NB4 (cell line): ENCODE measurements around the gene ADARB2.

Experiments used
- DNase-seq: peaks from one replicate; pipeline ENCODE4 v3.0.0; 2010; ENCODE audit warnings: low read depth
- H3K4me3 ChIP-seq: one replicate; pipeline ENCODE4 v1.5.1; 2011; ENCODE audit warnings: mild to moderate bottlenecking, low read depth, low read length, moderate library complexity
- MYC ChIP-seq: IDR thresholded peaks from 2 replicates; pipeline ENCODE4 v1.6.1; 2011; ENCODE audit warnings: low read depth, low read length
- POLR2A ChIP-seq: IDR thresholded peaks from 2 replicates; pipeline ENCODE4 v1.6.1; 2011; ENCODE audit warnings: mild to moderate bottlenecking; ENCODE audit not compliant: insufficient read length; ENCODE audit errors: extremely low read depth
- TF ChIP-seq, protein P1 (sequence below): IDR thresholded peaks from one replicate; pipeline ENCODE4 v1.5.1; 2012; ENCODE audit warnings: low read depth, low read length
- TF ChIP-seq, protein P2 (sequence below): IDR thresholded peaks from 2 replicates; pipeline ENCODE4 v1.6.1; 2011; ENCODE audit warnings: low read depth, low read length

ADARB2 gene

DNA sequence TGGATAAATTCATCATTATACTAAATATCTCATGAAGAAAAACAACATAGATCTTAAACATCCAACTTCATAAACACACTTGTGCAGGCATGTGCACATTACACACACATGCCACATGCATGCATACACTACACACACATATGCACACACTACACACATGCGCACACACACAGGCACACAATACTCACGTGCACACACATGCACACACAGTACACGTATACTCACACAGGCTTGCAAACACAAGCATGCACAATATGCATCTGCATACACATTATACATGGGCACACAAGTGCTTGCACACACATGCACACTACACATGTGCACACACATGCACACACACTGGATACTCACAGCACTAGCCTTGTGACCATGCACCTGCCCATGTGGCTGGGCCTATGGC lies 105.2 kb downstream of the ADARB2 start:
- H3K4me3 ChIP-seq: no peak overlapping the region
- no peak for DNase-seq
- no peak for TF ChIP-seq POLR2A
- no peak for TF ChIP-seq MYC
- TF ChIP-seq, protein P1, sequence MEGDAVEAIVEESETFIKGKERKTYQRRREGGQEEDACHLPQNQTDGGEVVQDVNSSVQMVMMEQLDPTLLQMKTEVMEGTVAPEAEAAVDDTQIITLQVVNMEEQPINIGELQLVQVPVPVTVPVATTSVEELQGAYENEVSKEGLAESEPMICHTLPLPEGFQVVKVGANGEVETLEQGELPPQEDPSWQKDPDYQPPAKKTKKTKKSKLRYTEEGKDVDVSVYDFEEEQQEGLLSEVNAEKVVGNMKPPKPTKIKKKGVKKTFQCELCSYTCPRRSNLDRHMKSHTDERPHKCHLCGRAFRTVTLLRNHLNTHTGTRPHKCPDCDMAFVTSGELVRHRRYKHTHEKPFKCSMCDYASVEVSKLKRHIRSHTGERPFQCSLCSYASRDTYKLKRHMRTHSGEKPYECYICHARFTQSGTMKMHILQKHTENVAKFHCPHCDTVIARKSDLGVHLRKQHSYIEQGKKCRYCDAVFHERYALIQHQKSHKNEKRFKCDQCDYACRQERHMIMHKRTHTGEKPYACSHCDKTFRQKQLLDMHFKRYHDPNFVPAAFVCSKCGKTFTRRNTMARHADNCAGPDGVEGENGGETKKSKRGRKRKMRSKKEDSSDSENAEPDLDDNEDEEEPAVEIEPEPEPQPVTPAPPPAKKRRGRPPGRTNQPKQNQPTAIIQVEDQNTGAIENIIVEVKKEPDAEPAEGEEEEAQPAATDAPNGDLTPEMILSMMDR: no peak
- TF ChIP-seq, protein P2, sequence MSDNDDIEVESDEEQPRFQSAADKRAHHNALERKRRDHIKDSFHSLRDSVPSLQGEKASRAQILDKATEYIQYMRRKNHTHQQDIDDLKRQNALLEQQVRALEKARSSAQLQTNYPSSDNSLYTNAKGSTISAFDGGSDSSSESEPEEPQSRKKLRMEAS: no peak

DNA sequence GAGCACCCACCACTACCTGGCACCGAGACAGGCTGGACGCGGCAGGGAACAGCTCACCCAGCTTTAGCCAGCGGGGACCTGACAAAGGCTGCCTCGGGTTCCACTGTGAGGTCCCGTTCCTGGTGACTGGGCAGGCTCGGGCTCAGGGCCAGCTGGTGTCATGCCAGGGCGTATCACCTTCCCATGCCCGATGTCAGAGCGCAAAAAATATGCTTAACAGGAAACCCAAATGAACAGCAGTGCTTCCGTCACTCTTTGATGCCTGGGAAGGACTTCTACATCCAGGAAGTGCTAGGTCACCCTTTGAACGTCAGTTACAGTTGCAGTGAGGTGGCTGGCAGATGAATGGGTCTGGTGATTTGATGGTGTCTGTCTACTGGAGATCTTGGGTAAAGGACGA lies 106.0 kb downstream of the ADARB2 start:
- no peak for DNase-seq
- H3K4me3 ChIP-seq: no peak overlapping the region
- TF ChIP-seq, protein P1: no peak
- no peak for TF ChIP-seq MYC
- TF ChIP-seq, protein P2: no peak
- TF ChIP-seq POLR2A: no peak

DNA sequence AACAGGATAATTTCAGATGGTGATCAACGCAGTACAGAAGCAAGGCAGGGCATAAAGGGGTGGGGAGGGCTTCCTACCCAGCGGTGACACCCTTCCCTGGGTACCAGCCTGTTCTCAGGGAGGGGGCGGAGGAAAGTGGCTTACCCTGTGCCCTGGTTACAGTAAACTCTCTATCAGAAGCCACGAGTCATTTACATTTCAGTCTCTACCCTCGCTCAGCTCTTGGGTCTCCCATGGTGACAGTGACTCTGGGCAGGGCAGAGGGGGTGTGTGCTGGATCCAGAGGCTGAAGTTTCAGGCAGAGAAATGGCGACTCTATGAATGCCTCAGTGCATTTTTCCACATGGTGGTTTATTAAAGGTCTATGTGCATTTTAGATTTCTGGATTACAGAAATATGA lies 107.0 kb downstream of the ADARB2 start:
- DNase-seq: no peak
- no peak overlapping the region for H3K4me3 ChIP-seq
- TF ChIP-seq MYC: no peak
- TF ChIP-seq POLR2A: no peak
- TF ChIP-seq, protein P2: no peak
- TF ChIP-seq, protein P1: no peak

DNA sequence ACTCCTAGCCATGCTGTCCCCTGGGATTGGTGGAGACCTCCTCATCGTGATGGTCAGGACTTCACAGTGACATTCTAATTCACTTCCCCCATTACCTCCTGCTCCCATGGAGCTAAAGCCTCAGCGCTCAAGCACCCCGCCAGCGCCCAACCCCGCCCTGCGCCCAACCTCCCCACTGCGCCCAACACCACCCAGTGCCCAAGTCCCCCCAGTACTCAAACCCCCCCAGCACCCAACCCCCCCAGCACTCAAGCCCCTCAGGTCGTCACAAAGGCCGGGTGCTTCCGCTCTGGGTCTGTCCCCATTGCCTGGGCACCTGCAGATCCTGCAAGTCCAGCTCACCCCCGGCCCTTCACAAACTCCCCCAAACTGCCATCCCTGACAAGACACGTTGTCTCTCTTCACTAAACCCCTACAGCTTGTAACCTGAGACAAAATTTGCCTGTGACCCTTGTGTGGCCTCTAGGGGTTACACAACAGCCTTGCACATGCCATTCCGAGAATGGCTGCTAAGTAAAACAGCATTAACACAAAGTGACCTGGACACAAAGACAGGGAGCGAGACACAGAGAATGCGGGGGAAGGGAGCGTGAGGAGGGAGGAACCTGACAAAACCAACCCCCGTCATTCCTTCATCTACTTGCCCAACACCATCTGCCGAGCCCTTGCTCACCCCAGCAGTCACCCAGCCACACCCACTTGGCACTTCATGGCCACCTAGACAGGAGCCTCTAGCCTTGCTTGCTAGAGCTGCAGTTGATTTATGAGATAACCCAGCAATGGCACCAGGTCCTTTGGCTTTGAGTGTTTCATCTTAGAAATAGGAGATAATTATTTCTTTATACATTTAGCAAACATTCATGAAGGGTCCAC lies 107.8 kb downstream of the ADARB2 start:
- TF ChIP-seq, protein P1: no peak
- TF ChIP-seq, protein P2: no peak
- TF ChIP-seq MYC: no peak
- no peak for TF ChIP-seq POLR2A
- no peak overlapping the region for H3K4me3 ChIP-seq
- DNase-seq: no peak

DNA sequence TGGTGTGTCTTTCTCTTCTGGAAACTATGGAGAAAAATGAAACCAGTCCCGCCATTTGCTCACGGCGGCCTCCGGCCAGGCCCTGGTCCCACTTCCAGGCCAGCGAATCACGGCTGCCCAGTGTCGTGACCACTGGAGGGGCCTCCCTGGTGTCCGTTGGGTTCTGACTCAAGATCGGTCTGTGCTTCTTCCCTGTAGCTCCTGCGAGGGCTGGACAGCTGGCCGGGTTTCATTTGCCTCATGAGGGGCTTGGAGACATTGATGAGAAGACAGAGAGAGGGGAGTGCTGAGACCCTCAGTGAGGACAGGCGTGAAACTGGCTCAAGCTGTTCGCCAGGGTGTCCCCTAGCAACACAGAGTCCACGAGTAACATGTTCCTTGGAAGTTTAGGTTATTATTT lies 108.6 kb downstream of the ADARB2 start:
- TF ChIP-seq, protein P1: no peak
- TF ChIP-seq POLR2A: no peak
- no peak for TF ChIP-seq MYC
- TF ChIP-seq, protein P2: no peak
- no peak for DNase-seq
- no peak overlapping the region for H3K4me3 ChIP-seq
